Endothelial cell (in vitro differentiated cells): ENCODE results near the gene HES4. TPM values are rescaled to one million over a fixed set of nuclear protein-coding genes. Genes with fewer than 3 reads are reported as not detected.

Experiments
- DNase-seq: peaks from one replicate; pipeline ENCODE4 v3.0.0; 2021; ENCODE audit warnings: low spot score
- H3K27ac Mint-ChIP-seq: one replicate; pipeline ENCODE4 v1.8.0; 2021; ENCODE audit warnings: mixed read lengths, inconsistent platforms; ENCODE audit not compliant: unreplicated experiment
- H3K27me3 Mint-ChIP-seq: one replicate; pipeline ENCODE4 v1.8.0; 2021; ENCODE audit warnings: mild to moderate bottlenecking, moderate library complexity, mixed read lengths, inconsistent platforms; ENCODE audit not compliant: unreplicated experiment
- H3K36me3 Mint-ChIP-seq: one replicate; pipeline ENCODE4 v1.8.0; 2021; ENCODE audit warnings: mild to moderate bottlenecking, low read depth, mixed read lengths, inconsistent platforms; ENCODE audit not compliant: unreplicated experiment
- H3K4me1 Mint-ChIP-seq: one replicate; pipeline ENCODE4 v1.8.0; 2021; ENCODE audit warnings: mild to moderate bottlenecking, mixed read lengths, inconsistent platforms; ENCODE audit not compliant: unreplicated experiment
- H3K4me3 Mint-ChIP-seq: one replicate; pipeline ENCODE4 v1.8.0; 2021; ENCODE audit warnings: mild to moderate bottlenecking, mixed read lengths, inconsistent platforms; ENCODE audit not compliant: unreplicated experiment
- H3K9me3 Mint-ChIP-seq: one replicate; pipeline ENCODE4 v1.8.0; 2021; ENCODE audit warnings: mixed read lengths, inconsistent platforms; ENCODE audit not compliant: unreplicated experiment
- CTCF ChIP-seq: fragments of 200-600 bp; sonication (generic); IDR thresholded peaks from one replicate; pipeline ENCODE4 v1.5.0; 2021; ENCODE audit warnings: antibody characterized with exemption; ENCODE audit not compliant: unreplicated experiment
- total RNA-seq: library from RNA; stranded (reverse); fragmentation: NEBNext Ultra II Directional; extraction: Animal tissue kit (Norgen Biotek cat#: 25700); gene quantifications from one replicate; pipeline ENCODE4 v1.2.1, GENCODE V29; 2021; ENCODE audit not compliant: unreplicated experiment

Gene HES4
- total RNA-seq, 1 donor from 2014 or later = 144 TPM

DNA sequence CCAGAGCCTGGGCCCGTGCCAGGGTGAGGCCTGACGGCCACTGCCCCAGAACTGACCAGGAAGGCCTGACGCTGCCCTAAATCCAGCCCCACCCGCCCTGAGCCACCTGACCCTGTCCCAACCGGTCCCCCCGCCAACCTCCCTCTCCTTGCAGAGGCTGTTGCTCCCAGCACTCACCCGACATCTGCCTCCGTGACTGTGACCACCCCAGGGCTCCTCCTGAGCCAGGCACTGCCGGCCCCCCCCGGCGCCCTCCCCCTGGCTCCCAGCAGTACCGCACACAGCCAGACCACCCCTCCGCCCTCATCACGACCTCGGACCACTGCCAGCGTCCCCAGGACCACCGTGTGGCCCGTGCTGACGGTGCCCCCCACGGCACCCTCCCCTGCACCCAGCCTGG, 46.3 kb upstream of the HES4 start:
- no peaks in the 10 kb centered on the region for H3K4me1 Mint-ChIP-seq
- no peak for TF ChIP-seq CTCF
- peaks cover 15% of the 10 kb centered on the region for H3K36me3 Mint-ChIP-seq
- no peaks in the 10 kb centered on the region for H3K9me3 Mint-ChIP-seq
- no peak overlapping the region for H3K4me3 Mint-ChIP-seq
- H3K27me3 Mint-ChIP-seq = peaks cover 9% of the 10 kb centered on the region
- no peak for DNase-seq
- H3K27ac Mint-ChIP-seq = no peak overlapping the region

- Mint-ChIP-seq H3K4me3 (no peak overlapping the region), H3K4me1 (no peaks in the 10 kb centered on the region), H3K9me3 (no peaks in the 10 kb centered on the region), H3K36me3 (peaks cover 15% of the 10 kb centered on the region), H3K27me3 (peaks cover 9% of the 10 kb centered on the region), H3K27ac (no peak overlapping the region)
- no peak for TF ChIP-seq CTCF
- DNase-seq = no peak
Measured at GRCh38 chr1:1045129-1045528, 45.2 kb upstream of the HES4 start.

DNA sequence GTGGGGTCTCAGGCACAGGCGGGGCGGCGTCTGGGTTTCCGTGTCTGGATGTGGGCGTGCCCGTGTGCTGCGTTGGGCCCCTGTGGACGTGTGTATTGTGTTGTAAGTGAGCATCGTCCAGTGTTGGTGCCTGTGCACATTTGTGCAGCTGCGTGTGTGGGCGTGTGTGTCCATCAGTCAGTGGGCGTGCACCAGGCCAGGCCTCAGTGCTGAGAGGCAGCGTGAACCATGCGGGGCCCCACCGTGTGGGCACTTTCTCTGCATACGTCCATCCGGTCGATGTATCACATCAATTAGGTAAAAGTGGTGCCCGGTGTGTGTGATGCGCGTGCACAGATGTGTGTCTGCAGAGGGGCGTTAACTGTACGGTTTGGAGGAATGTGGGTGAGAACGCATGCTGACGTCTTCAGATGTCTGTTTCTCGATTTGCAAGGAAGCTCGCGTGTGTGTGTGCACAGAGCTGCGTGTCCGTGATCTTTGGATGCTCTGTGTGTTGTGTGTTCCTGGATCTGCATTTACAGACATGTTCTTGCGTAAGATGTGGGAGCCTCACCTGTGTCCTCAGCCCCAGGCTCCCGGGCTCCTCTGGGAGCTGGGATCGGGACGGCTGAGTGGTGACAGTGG, 44.7 kb upstream of the HES4 start:
- no peaks in the 10 kb centered on the region for H3K4me1 Mint-ChIP-seq
- H3K9me3 Mint-ChIP-seq = no peaks in the 10 kb centered on the region
- peaks cover 9% of the 10 kb centered on the region for H3K27me3 Mint-ChIP-seq
- TF ChIP-seq CTCF = no peak
- no peak overlapping the region for H3K27ac Mint-ChIP-seq
- peaks cover 15% of the 10 kb centered on the region for H3K36me3 Mint-ChIP-seq
- H3K4me3 Mint-ChIP-seq = peak overlapping the region; percentile 81
- no peak for DNase-seq

GRCh38 chr1:1043921-1044320, 44.0 kb upstream of the HES4 start:
- Mint-ChIP-seq H3K27ac (no peak overlapping the region), H3K36me3 (peaks cover 15% of the 10 kb centered on the region)
- TF ChIP-seq CTCF = no peak

GRCh38 chr1:1043411-1043810, 43.5 kb upstream of the HES4 start:
- Mint-ChIP-seq H3K9me3 (no peaks in the 10 kb centered on the region), H3K27ac (no peak overlapping the region), H3K4me3 (peak overlapping the region; percentile 42), H3K27me3 (peaks cover 12% of the 10 kb centered on the region), H3K36me3 (peaks cover 18% of the 10 kb centered on the region), H3K4me1 (no peaks in the 10 kb centered on the region)
- DNase-seq = no peak
- no peak for TF ChIP-seq CTCF

More at GRCh38 chr1:1043921-1044320, 44.0 kb upstream of the HES4 start:
- no peak overlapping the region for H3K4me3 Mint-ChIP-seq
- DNase-seq = no peak
- H3K9me3 Mint-ChIP-seq = no peaks in the 10 kb centered on the region
- peaks cover 9% of the 10 kb centered on the region for H3K27me3 Mint-ChIP-seq
- H3K4me1 Mint-ChIP-seq = no peaks in the 10 kb centered on the region
